ENCODE results near the gene DDX46.

- TF ChIP-seq, protein P1, sequence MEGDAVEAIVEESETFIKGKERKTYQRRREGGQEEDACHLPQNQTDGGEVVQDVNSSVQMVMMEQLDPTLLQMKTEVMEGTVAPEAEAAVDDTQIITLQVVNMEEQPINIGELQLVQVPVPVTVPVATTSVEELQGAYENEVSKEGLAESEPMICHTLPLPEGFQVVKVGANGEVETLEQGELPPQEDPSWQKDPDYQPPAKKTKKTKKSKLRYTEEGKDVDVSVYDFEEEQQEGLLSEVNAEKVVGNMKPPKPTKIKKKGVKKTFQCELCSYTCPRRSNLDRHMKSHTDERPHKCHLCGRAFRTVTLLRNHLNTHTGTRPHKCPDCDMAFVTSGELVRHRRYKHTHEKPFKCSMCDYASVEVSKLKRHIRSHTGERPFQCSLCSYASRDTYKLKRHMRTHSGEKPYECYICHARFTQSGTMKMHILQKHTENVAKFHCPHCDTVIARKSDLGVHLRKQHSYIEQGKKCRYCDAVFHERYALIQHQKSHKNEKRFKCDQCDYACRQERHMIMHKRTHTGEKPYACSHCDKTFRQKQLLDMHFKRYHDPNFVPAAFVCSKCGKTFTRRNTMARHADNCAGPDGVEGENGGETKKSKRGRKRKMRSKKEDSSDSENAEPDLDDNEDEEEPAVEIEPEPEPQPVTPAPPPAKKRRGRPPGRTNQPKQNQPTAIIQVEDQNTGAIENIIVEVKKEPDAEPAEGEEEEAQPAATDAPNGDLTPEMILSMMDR (IDR thresholded peaks at IDR 0.05; ENCODE audit: low read length): no peak
- no peak for TF ChIP-seq EZH2 (optimal IDR thresholded peaks at IDR 0.05; ENCODE audit: low read depth, low read length)
Measured at GRCh38 chr5:134825212-134825611, 66.6 kb downstream of the DDX46 start.

Measured in MM.1S (cell line).